GM19468 (cell line): Measurements from ENCODE around the gene UNC93B1.
"Not testable (repeated sequence)": the region's sequence is repeated elsewhere in the genome, so short reads cannot be mapped to it uniquely, and the experiment has no call there.

ENCODE experiments used
- ATAC-seq: cut with Tn5 transposase; IDR thresholded peaks from one replicate; pipeline ENCODE4 v1.9.1; 2021; ENCODE audit warnings: mild to moderate bottlenecking, moderate library complexity, moderate number of reproducible peaks; ENCODE audit not compliant: unreplicated experiment; ENCODE audit errors: extremely low read depth

Gene UNC93B1

GRCh38 chr11:67996051-67996450 is 7.8 kb downstream of the UNC93B1 start:
- ATAC-seq = no peak

- ATAC-seq = not testable (repeated sequence)
These were observed 8.3 kb downstream of the UNC93B1 start for GRCh38 chr11:67995579-67995978.

GRCh38 chr11:67995129-67995528 is 8.8 kb downstream of the UNC93B1 start:
- not testable (repeated sequence) for ATAC-seq

GRCh38 chr11:67994387-67994786 is 9.5 kb downstream of the UNC93B1 start:
- ATAC-seq = not testable (repeated sequence)

GRCh38 chr11:67993821-67994220 is 10.1 kb downstream of the UNC93B1 start:
- not testable (repeated sequence) for ATAC-seq

- ATAC-seq = not testable (repeated sequence)
These were observed 12.4 kb downstream of the UNC93B1 start for GRCh38 chr11:67991347-67992121.

- not testable (repeated sequence) for ATAC-seq
These were observed 13.2 kb downstream of the UNC93B1 start for GRCh38 chr11:67990546-67991346.

- not testable (repeated sequence) for ATAC-seq
These were observed 18.6 kb downstream of the UNC93B1 start for GRCh38 chr11:67985302-67985701.

- ATAC-seq = no peak
These were observed 19.9 kb downstream of the UNC93B1 start for GRCh38 chr11:67983951-67984350.

- not testable (repeated sequence) for ATAC-seq
These were observed 21.5 kb downstream of the UNC93B1 start for GRCh38 chr11:67982255-67982857.

GRCh38 chr11:67981226-67981625 is 22.7 kb downstream of the UNC93B1 start:
- not testable (repeated sequence) for ATAC-seq

GRCh38 chr11:67978766-67979418 is 25.0 kb downstream of the UNC93B1 start:
- not testable (repeated sequence) for ATAC-seq

GRCh38 chr11:67974746-67975145 is 29.2 kb downstream of the UNC93B1 start:
- not testable (repeated sequence) for ATAC-seq

GRCh38 chr11:67965830-67966348 is 38.0 kb downstream of the UNC93B1 start:
- ATAC-seq = not testable (repeated sequence)

- ATAC-seq = not testable (repeated sequence)
These were observed 39.2 kb downstream of the UNC93B1 start for GRCh38 chr11:67964746-67965145.

GRCh38 chr11:67963879-67964278 is 40.0 kb downstream of the UNC93B1 start:
- not testable (repeated sequence) for ATAC-seq

GRCh38 chr11:67963217-67963616 is 40.7 kb downstream of the UNC93B1 start:
- ATAC-seq = not testable (repeated sequence)

GRCh38 chr11:67956236-67956635 is 47.7 kb downstream of the UNC93B1 start:
- not testable (repeated sequence) for ATAC-seq

GRCh38 chr11:67955461-67956007 is 48.4 kb downstream of the UNC93B1 start:
- not testable (repeated sequence) for ATAC-seq

GRCh38 chr11:67954971-67955370 is 48.9 kb downstream of the UNC93B1 start:
- ATAC-seq = not testable (repeated sequence)
